ENCODE measurements around the gene CTNNBL1. TPM values are rescaled to one million over a fixed set of nuclear protein-coding genes. Genes with fewer than 3 reads are reported as not detected.

Gene CTNNBL1
- total and polyA plus RNA-seq, 2 donors (not counting 3 experiments of a cell fraction or from before 2014, with no cell fraction given), result 20.8 to 60.2 TPM

DNA sequence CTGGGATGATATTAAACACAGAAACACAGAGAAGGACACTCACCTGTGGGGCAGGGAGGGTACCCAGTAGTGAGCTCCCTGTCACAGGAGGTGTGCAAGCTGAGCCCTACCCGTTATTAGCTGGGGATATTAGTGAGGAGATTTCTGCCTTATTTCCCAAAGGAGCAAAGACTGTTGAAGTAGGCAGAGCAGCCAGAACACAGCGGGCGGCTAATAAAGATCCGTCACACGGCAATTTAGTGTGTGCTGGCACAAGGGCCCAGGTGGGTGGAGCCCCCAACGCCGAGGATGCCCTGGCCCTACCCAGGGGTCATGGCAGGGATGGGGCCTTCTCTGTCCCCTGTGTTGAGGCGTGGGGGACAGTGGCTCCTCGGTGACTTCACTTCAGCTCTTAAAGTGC lies 217.4 kb downstream of the CTNNBL1 start:
- CTCF ChIA-PET, result interaction anchor here (1.1 to 1.9 kb wide), 4 partner anchors 9 to 310 kb away, joined by 3 to 5 read pairs (median 5); partner anchors contain the start of gene VSTM2L
- BruUV-seq (replicated peaks), result no TSS peak

More for the DNA sequence above, 217.4 kb downstream of the CTNNBL1 start:
- H3K27me3 ChIP-seq (ENCODE audit: control insufficient read depth in 2 of 2, insufficient read depth in 2 of 2, low read length in 2 of 2), result peaks cover 47 to 50% of the 10 kb centered on the region in 2 experiments
- no peaks in the 10 kb centered on the region for H3K36me3 ChIP-seq (ENCODE audit: control insufficient read depth in 2 of 2, extremely low read depth in 1 of 2, insufficient read depth in 2 of 2, low read length in 2 of 2)
- no peaks in the 10 kb centered on the region for H3K4me1 ChIP-seq (ENCODE audit: control insufficient read depth, extremely low read depth, insufficient read depth, low read length)
- dilution Hi-C loops (cut with MboI; ENCODE audit: extremely low pct_ligation_motif_present, low sequenced_read_pairs) (no loop called here), intact Hi-C loops (cut with micrococcal nuclease) (no loop called here)
- no peak overlapping the region for H3K9ac ChIP-seq (replicated peaks; ENCODE audit: extremely low read depth, insufficient read depth, low read length)
- no peaks in the 10 kb centered on the region for H3K79me2 ChIP-seq (ENCODE audit: control insufficient read depth, insufficient read depth, low read length)
- H4K20me1 ChIP-seq (replicated peaks; ENCODE audit: control insufficient read depth, extremely low read depth, insufficient read depth, low read length), result no peaks in the 10 kb centered on the region
- no peaks in the 10 kb centered on the region for H3K9me1 ChIP-seq (replicated peaks; ENCODE audit: control insufficient read depth, extremely low read depth, insufficient read depth, low read length)
- no peak for DNase-seq (ENCODE audit: low read depth, low spot score)
- TF ChIP-seq MYC (IDR thresholded peaks at IDR 0.05; ENCODE audit: low read depth, low read length) (no peak), GATA2 (IDR thresholded peaks at IDR 0.05; ENCODE audit: insufficient read depth, insufficient read length, low read depth, low read length) (no peak), POLR2A (IDR thresholded peaks at IDR 0.05; ENCODE audit: low read depth, low read length) (no peak), EZH2 (IDR thresholded peaks at IDR 0.05; ENCODE audit: borderline replicate concordance, low read depth, low read length, severe bottlenecking) (no peak), JUN (IDR thresholded peaks at IDR 0.05; ENCODE audit: borderline replicate concordance, insufficient read depth, insufficient read length, low read depth) (no peak), POLR2AphosphoS5 (IDR thresholded peaks at IDR 0.05; ENCODE audit: insufficient read depth, low read depth, low read length) (no peak), FOS (IDR thresholded peaks at IDR 0.05; ENCODE audit: borderline replicate concordance, insufficient read depth, low read length) (no peak)
- TF ChIP-seq, protein P1, sequence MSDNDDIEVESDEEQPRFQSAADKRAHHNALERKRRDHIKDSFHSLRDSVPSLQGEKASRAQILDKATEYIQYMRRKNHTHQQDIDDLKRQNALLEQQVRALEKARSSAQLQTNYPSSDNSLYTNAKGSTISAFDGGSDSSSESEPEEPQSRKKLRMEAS (IDR thresholded peaks at IDR 0.05; ENCODE audit: insufficient read depth, insufficient read length), result no peak
- TF ChIP-seq, protein P2, sequence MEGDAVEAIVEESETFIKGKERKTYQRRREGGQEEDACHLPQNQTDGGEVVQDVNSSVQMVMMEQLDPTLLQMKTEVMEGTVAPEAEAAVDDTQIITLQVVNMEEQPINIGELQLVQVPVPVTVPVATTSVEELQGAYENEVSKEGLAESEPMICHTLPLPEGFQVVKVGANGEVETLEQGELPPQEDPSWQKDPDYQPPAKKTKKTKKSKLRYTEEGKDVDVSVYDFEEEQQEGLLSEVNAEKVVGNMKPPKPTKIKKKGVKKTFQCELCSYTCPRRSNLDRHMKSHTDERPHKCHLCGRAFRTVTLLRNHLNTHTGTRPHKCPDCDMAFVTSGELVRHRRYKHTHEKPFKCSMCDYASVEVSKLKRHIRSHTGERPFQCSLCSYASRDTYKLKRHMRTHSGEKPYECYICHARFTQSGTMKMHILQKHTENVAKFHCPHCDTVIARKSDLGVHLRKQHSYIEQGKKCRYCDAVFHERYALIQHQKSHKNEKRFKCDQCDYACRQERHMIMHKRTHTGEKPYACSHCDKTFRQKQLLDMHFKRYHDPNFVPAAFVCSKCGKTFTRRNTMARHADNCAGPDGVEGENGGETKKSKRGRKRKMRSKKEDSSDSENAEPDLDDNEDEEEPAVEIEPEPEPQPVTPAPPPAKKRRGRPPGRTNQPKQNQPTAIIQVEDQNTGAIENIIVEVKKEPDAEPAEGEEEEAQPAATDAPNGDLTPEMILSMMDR (IDR thresholded peaks at IDR 0.05; ENCODE audit: extremely low read depth in 1 of 2, insufficient read depth in 1 of 2, low read depth in 1 of 2, low read length in 2 of 2), result no peak
- no peak overlapping the region for H3K4me2 ChIP-seq (ENCODE audit: insufficient read depth, low read length)
- FAIRE-seq, result no peak
- H3K4me3 ChIP-seq (replicated peaks in 1 of 3; ENCODE audit: insufficient read depth in 1 of 3, low read depth in 1 of 3, low read length in 3 of 3), result no peak overlapping the region
- H2AFZ ChIP-seq (ENCODE audit: low read depth, low read length), result no peak overlapping the region
- no peaks in the 10 kb centered on the region for H3K9me3 ChIP-seq (replicated peaks; ENCODE audit: control insufficient read depth, insufficient read depth, low read length)
- POLR2A ChIA-PET, result interaction anchor here (0.7 kb wide), 1 partner anchor 581 kb away, joined by 5 read pairs; no protein-coding TSS in a partner anchor
- no peak overlapping the region for H3K27ac ChIP-seq (ENCODE audit: insufficient read depth, low read depth, low read length)
